NT2/D1 (cell line): Measurements from ENCODE around the gene OR4D5.

ENCODE experiments used
- SUZ12 ChIP-seq: IDR thresholded peaks from 2 replicates; pipeline ENCODE4 v1.6.1; 2011; ENCODE audit not compliant: insufficient read length, insufficient read depth; ENCODE audit errors: extremely low read depth
- YY1 ChIP-seq: IDR thresholded peaks from 2 replicates; pipeline ENCODE4 v1.6.1; 2011; ENCODE audit not compliant: insufficient read length, insufficient read depth
- ZNF274 ChIP-seq: IDR thresholded peaks from 2 replicates; pipeline ENCODE4 v1.6.1; 2011; ENCODE audit warnings: mild to moderate bottlenecking, low read depth, low read length

GRCh38 chr11:123920943-123921342 is 18.5 kb upstream of the OR4D5 start:
- TF ChIP-seq ZNF274 (no peak), SUZ12 (no peak), YY1 (no peak)
